ENCODE results near the gene ZNF789.

- TF ChIP-seq POLR2A (IDR thresholded peaks at IDR 0.05) = no peak
- no peak for TF ChIP-seq CTCF (IDR thresholded peaks at IDR 0.05)
Measured at GRCh38 chr7:99469381-99470065, 3.2 kb upstream of the ZNF789 start.

All from vagina (tissue), 2 donors.